ENCODE data around the gene SSBP1. TPM values are rescaled to one million over a fixed set of nuclear protein-coding genes. Genes with fewer than 3 reads are reported as not detected.
A peak's percentile ranks its signal among the peaks of the same experiment; 100 is the strongest.

SSBP1 gene
- total RNA-seq, 1 donor, result 148 TPM

GRCh38 chr7:141715794-141716689, 22.1 kb upstream of the SSBP1 start:
- H3K4me3 ChIP-seq (ENCODE audit: low read depth, low read length), result no peak overlapping the region
- DNase-seq (ENCODE audit: low read depth), result no peak
- TF ChIP-seq, protein P1, sequence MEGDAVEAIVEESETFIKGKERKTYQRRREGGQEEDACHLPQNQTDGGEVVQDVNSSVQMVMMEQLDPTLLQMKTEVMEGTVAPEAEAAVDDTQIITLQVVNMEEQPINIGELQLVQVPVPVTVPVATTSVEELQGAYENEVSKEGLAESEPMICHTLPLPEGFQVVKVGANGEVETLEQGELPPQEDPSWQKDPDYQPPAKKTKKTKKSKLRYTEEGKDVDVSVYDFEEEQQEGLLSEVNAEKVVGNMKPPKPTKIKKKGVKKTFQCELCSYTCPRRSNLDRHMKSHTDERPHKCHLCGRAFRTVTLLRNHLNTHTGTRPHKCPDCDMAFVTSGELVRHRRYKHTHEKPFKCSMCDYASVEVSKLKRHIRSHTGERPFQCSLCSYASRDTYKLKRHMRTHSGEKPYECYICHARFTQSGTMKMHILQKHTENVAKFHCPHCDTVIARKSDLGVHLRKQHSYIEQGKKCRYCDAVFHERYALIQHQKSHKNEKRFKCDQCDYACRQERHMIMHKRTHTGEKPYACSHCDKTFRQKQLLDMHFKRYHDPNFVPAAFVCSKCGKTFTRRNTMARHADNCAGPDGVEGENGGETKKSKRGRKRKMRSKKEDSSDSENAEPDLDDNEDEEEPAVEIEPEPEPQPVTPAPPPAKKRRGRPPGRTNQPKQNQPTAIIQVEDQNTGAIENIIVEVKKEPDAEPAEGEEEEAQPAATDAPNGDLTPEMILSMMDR (IDR thresholded peaks at IDR 0.05; ENCODE audit: insufficient read depth, low read length), result no peak

DNA sequence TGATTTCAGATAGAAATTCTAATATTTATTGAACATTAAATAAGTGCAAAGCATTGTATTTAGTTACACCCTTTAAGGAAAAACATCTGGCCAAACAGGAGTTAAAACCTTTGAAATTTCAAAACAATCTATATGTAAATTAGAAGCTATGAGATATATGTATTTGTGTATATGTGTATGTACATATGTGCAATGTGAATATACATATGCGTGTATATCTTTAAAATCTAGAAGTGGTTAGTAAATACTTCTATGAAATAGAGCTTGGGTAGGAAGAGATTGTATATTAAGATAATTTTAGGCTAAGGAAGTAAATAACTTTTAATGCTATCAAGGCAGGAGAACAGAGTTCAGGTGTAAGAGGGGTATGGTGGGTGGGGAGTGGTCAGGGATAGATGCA, 20.7 kb upstream of the SSBP1 start:
- no peak for DNase-seq (ENCODE audit: low read depth)

GRCh38 chr7:141722529-141722928, 15.6 kb upstream of the SSBP1 start:
- DNase-seq (ENCODE audit: low read depth), result no peak
- H3K4me3 ChIP-seq (ENCODE audit: low read depth, low read length), result no peak overlapping the region
- TF ChIP-seq, protein P1 (IDR thresholded peaks at IDR 0.05; ENCODE audit: insufficient read depth, low read length), result no peak

More for the DNA sequence above, 20.7 kb upstream of the SSBP1 start:
- TF ChIP-seq, protein P1 (IDR thresholded peaks at IDR 0.05; ENCODE audit: insufficient read depth, low read length), result no peak
- no peak overlapping the region for H3K4me3 ChIP-seq (ENCODE audit: low read depth, low read length)

GRCh38 chr7:141729020-141729419, 9.1 kb upstream of the SSBP1 start:
- TF ChIP-seq, protein P1 (IDR thresholded peaks at IDR 0.05; ENCODE audit: insufficient read depth, low read length), result no peak
- DNase-seq (ENCODE audit: low read depth), result no peak
- H3K4me3 ChIP-seq (ENCODE audit: low read depth, low read length), result no peak overlapping the region

- TF ChIP-seq, protein P1 (IDR thresholded peaks at IDR 0.05; ENCODE audit: insufficient read depth, low read length), result no peak
- no peak overlapping the region for H3K4me3 ChIP-seq (ENCODE audit: low read depth, low read length)
- peak; percentile 12 for DNase-seq (ENCODE audit: low read depth)
Observed at GRCh38 chr7:141731476-141732149, 6.5 kb upstream of the SSBP1 start.

DNA sequence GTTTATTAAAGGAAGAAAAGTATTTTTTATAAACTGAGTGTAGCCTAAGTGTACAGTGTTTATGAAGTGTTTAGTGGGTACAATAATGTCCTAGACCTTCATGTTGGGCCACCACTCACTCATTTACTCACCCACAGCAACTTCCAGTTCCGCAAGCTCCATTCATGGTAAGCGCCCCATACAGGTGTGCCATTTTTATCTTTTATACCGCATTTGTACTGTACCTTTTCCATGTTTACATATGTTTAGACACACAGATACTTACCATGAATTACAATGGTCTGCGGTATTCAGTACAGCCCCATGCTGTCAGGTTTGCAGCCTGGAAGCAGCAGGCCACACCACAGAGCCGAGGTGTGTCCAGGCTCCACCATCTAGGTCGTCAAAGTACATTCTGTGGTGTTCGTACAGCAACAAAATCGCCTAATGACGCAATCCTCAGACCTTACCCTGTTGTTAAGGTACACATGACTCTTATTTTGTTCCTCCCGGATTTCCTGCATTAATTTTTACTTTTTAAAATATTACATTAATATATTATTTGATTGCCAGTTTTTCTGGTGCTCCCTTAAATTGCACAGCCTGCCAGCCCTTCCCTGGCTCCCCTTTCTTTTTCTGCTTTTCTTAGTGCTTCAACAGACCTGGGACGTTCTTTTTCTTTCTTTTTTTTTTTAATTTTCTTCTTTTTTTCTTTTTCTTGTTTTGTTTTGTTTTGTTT, 881 bp upstream of the SSBP1 start:
- peak; percentile 11 for DNase-seq (ENCODE audit: low read depth)
- peak overlapping the region; percentile 78 for H3K4me3 ChIP-seq (ENCODE audit: low read depth, low read length)
- TF ChIP-seq, protein P1 (IDR thresholded peaks at IDR 0.05; ENCODE audit: insufficient read depth, low read length), result no peak

Measured in fibroblast of the aortic adventitia (primary cell).